GM19455 (cell line): Measurements from ENCODE around the gene PRMT1.
"Not testable (repeated sequence)": the region's sequence is repeated elsewhere in the genome, so short reads cannot be mapped to it uniquely, and the experiment has no call there.

Source experiments
- ATAC-seq: cut with Tn5 transposase; IDR thresholded peaks from one replicate; pipeline ENCODE4 v1.9.1; 2021; ENCODE audit not compliant: unreplicated experiment

Gene PRMT1

DNA sequence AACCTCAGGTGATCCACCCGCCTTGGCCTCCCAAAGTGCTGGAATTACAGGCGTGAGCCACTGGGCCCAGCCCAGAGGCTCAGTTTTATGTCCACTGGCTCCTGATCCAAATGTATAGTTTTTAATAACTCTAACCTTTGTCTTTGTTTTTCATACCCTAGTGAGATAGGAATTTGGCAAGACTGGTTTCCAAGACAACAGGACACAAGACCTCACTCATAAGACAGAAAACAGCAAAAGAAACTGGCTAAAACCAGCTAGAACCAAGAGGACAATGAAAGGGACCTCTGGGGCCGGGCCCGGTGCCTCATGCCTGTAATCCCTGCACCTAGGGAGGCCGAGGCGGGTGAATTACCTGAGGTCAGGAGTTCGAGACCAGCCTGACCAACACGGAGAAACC, 41.4 kb downstream of the PRMT1 start:
- ATAC-seq = no peak

DNA sequence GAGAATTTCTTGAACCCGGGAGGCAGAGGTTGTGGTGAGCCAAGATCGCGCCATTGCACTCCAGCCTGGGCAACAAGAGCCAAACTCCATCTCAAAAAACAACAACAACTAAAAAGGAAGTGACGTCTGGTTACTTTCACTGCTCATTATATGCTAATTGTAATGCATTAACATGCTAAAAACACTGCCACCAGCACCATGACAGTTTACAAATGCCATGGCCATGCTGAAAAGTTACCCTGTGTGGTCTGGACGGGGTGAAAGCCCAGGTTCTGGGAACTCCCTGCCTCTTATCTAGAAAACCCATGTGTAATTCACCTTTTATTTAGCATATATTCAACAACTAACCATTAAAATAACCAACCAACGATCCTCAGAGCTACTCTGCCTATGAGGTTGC, 41.9 kb downstream of the PRMT1 start:
- no peak for ATAC-seq

DNA sequence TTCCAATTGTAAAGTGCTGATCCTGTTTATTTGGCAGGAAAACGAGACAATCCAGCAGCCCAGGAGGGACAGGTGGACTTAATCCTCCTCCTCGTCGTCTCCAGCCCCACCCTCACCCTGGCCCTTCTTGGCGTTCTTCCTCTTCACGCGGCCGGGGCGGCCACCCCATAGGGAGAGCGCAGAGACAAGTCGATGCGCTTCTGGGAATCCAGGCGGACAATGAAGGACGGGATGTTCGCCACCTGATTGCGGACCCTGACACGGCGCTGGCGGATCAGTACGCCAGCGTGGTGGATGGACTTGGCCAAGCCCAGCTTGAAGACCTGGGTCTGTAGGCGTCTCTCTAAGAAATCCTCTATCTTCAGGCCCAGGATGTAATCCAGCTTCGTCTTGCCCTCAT, 42.3 kb downstream of the PRMT1 start:
- not testable (repeated sequence) for ATAC-seq

DNA sequence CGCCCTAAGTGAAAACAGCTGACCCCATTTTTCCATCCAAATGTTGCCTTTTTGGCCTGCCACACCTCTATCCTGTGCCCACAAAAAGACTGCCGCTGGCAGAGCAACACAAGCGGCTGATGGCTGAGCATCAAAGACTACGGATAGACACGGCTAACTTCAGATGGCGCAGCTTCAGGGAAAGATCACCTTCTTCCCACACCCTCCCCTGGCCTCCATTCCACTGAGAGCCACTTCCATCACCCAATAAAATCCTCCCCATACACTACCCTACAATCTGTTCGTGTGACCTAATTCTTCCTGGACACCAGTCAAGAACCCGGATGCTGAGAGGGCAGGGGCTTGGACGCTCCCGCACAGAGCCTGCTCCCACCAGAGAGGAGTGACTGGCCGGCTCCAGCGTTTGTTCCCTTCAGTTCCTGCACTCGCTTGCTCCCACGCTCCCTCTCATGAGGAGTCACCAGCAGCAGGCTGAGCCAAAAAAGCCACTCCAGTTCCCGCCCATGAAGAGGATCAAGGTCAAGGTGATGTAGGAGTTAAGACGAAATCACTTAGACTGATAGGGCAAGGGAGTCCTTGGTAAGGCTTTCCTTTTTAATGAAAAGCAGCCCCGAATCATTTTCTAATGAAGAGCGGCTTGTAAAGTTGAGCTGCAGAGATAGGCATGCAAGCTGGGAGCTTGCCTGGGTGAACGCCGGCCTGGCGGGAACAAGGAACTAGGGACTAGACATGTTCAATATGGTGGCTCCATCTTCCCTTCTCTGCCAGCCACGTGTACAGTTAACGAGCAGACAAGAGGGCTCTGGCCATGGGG, 50.4 kb downstream of the PRMT1 start:
- ATAC-seq = no peak

DNA sequence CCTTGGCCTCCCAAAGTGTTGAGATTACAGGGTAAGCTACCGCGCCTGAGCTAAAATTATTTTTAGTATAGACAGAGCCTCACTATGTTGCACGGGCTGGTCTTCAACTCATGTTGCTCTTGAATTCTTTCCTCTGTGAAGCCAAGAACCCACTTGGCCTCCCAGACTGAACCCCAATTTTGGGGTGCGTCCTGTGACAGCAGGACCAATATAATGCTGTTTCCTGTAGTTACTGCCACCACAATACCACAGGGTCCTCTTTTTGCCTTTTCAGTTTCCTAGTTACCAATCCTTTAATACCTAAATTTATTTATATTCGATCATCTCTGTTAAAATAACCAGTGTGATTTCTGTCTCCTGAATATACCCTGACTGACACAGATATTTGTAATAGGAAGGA, 53.1 kb downstream of the PRMT1 start:
- ATAC-seq = no peak
